IMR-90 (cell line): ENCODE measurements around the gene RAPGEF5. TPM values are rescaled to one million over a fixed set of nuclear protein-coding genes. Genes with fewer than 3 reads are reported as not detected.

ENCODE experiments used
- ATAC-seq: fragments of 200-7000 bp; cut with Tn5 transposase; 2 replicates; pipeline ENCODE4 v1.9.1; 2020; ENCODE audit warnings: low read depth, mild to moderate bottlenecking, moderate library complexity
- BruUV-seq: library from RNA; stranded (reverse); fragments of 400-500 nt; replicated peaks from 2 replicates; lab custom pipeline; 2021; lab: Mats Ljungman, UMichigan
- CTCF ChIA-PET: fragments of 300-600 bp; formaldehyde crosslinking; extraction: SDS; loops from one replicate; lab custom pipeline; 2021; ENCODE audit warnings: antibody characterized with exemption; lab: Yijun Ruan, JAX
- POLR2A ChIA-PET: fragments of 300-600 bp; sonication (Branson Sonifier 250); formaldehyde crosslinking; loops from one replicate; lab custom pipeline; 2022; ENCODE audit warnings: antibody characterized with exemption; ENCODE audit not compliant: unreplicated experiment; lab: Charles Lee
- DNase-seq: peaks from one replicate; pipeline ENCODE4 v3.0.0; 2013
- H2AFZ ChIP-seq: replicated peaks from 2 replicates; pipeline ENCODE3; 2013; ENCODE audit warnings: low read length, mild to moderate bottlenecking; ENCODE audit not compliant: poor library complexity
- H2AK5ac ChIP-seq: 2 replicates; pipeline ENCODE4 v1.6.1; 2013; ENCODE audit warnings: low read depth, low read length, inconsistent platforms
- H2AK9ac ChIP-seq: replicated peaks from 2 replicates; pipeline ENCODE3; 2013; ENCODE audit warnings: mild to moderate bottlenecking, low read depth, low read length, moderate library complexity; ENCODE audit not compliant: poor library complexity
- H2BK120ac ChIP-seq: 2 replicates; pipeline ENCODE4 v1.6.1; 2013; ENCODE audit warnings: low read depth, low read length, inconsistent platforms
- H2BK15ac ChIP-seq: 3 replicates; pipeline ENCODE4 v1.6.1; 2013; ENCODE audit warnings: low read depth, low read length, inconsistent platforms
- H2BK20ac ChIP-seq: 2 replicates; pipeline ENCODE4 v1.6.1; 2013; ENCODE audit warnings: low read depth, mild to moderate bottlenecking, inconsistent platforms, low read length, moderate library complexity
- H2BK5ac ChIP-seq: 2 replicates; pipeline ENCODE4 v1.6.1; 2013; ENCODE audit warnings: mild to moderate bottlenecking, low read depth, low read length, inconsistent platforms; ENCODE audit not compliant: poor library complexity, severe bottlenecking
- H3K14ac ChIP-seq: replicated peaks from 2 replicates; pipeline ENCODE4 v1.6.1; 2013; ENCODE audit warnings: low read depth, low read length, inconsistent platforms
- H3K18ac ChIP-seq: 2 replicates; pipeline ENCODE4 v1.6.1; 2013; ENCODE audit warnings: low read depth, low read length, control low read depth
- H3K23ac ChIP-seq: 2 replicates; pipeline ENCODE4 v1.6.1; 2013; ENCODE audit warnings: low read depth, low read length, inconsistent platforms
- H3K27ac ChIP-seq: 2 replicates; pipeline ENCODE4 v1.5.1; 2013; ENCODE audit warnings: mild to moderate bottlenecking, control low read depth, low read length; ENCODE audit not compliant: insufficient read depth
- H3K27me3 ChIP-seq: 2 replicates; pipeline ENCODE4 v1.6.1; 2013; ENCODE audit warnings: low read length; ENCODE audit not compliant: control insufficient read depth, insufficient read depth
- H3K36me3 ChIP-seq: 2 replicates; pipeline ENCODE4 v1.6.1; 2013; ENCODE audit warnings: low read length, mixed read lengths; ENCODE audit not compliant: control insufficient read depth, insufficient read depth
- H3K4ac ChIP-seq: 2 replicates; pipeline ENCODE4 v1.6.1; 2013; ENCODE audit warnings: low read depth, low read length, inconsistent platforms
- H3K4me1 ChIP-seq: 2 replicates; pipeline ENCODE4 v1.6.1; 2013; ENCODE audit warnings: low read length, mixed read lengths; ENCODE audit not compliant: control insufficient read depth, insufficient read depth
- H3K4me2 ChIP-seq: 2 replicates; pipeline ENCODE4 v1.6.1; 2013; ENCODE audit warnings: low read depth, mild to moderate bottlenecking, control low read depth, low read length, moderate library complexity
- H3K4me3 ChIP-seq: 2 replicates; pipeline ENCODE4 v1.5.1; 2013; ENCODE audit warnings: low read depth, mild to moderate bottlenecking, control low read depth, low read length, moderate library complexity; ENCODE audit not compliant: insufficient read depth
- H3K56ac ChIP-seq: 2 replicates; pipeline ENCODE4 v1.6.1; 2013; ENCODE audit warnings: low read length, inconsistent platforms; ENCODE audit not compliant: insufficient read depth; ENCODE audit errors: extremely low read depth
- H3K79me1 ChIP-seq, 2 experiments: 2 replicates each; pipeline ENCODE4 v1.6.1; 2013; ENCODE audit warnings: low read length in 2 of 2, inconsistent platforms in 1 of 2, low read depth in 1 of 2
- H3K9ac ChIP-seq: 2 replicates; pipeline ENCODE4 v1.6.1; 2013; ENCODE audit warnings: low read depth, low read length, control low read depth
- H3K9me1 ChIP-seq: 2 replicates; pipeline ENCODE4 v1.6.1; 2013; ENCODE audit warnings: low read length, inconsistent platforms; ENCODE audit not compliant: insufficient read depth
- H3K9me3 ChIP-seq: 2 replicates; pipeline ENCODE4 v1.6.1; 2013; ENCODE audit warnings: low read length; ENCODE audit not compliant: control insufficient read depth, insufficient read depth
- H4K20me1 ChIP-seq: 2 replicates; pipeline ENCODE4 v1.6.1; 2013; ENCODE audit warnings: low read length, inconsistent platforms; ENCODE audit not compliant: insufficient read depth
- H4K5ac ChIP-seq: 2 replicates; pipeline ENCODE4 v1.6.1; 2013; ENCODE audit warnings: mild to moderate bottlenecking, low read depth, low read length, control low read depth
- H4K8ac ChIP-seq, 2 experiments: 2 replicates each; pipeline ENCODE4 v1.6.1; 2013; ENCODE audit warnings: low read depth in 2 of 2, low read length in 2 of 2, control low read depth in 1 of 2, inconsistent platforms in 1 of 2
- H4K91ac ChIP-seq: 2 replicates; pipeline ENCODE4 v1.6.1; 2013; ENCODE audit warnings: low read depth, low read length, inconsistent platforms; ENCODE audit not compliant: insufficient read depth
- BHLHE40 ChIP-seq: fragments of 150-350 bp; IDR thresholded peaks from 2 replicates; pipeline ENCODE4 v1.6.1; 2016; ENCODE audit warnings: mild to moderate bottlenecking, low read depth, low read length
- CEBPB ChIP-seq: IDR thresholded peaks from 2 replicates; pipeline ENCODE4 v1.6.1; 2012; ENCODE audit warnings: low read depth, low read length, improper control_type of control experiment
- CHD1 ChIP-seq: IDR thresholded peaks from 2 replicates; pipeline ENCODE4 v1.6.1; 2012; ENCODE audit warnings: low read depth, low read length, improper control_type of control experiment
- CTCF ChIP-seq: conservative IDR thresholded peaks from 2 replicates; pipeline ENCODE4 v1.5.1; 2012; ENCODE audit warnings: mild to moderate bottlenecking, low read depth, low read length, improper control_type of control experiment
- ELK1 ChIP-seq: fragments of 150-350 bp; IDR thresholded peaks from 2 replicates; pipeline ENCODE4 v1.6.1; 2016; ENCODE audit warnings: low read depth, mild to moderate bottlenecking, low read length, moderate library complexity, borderline replicate concordance
- FOS ChIP-seq: fragments of 150-350 bp; IDR thresholded peaks from 2 replicates; pipeline ENCODE4 v1.6.1; 2016; ENCODE audit warnings: low read depth, low read length
- MAFK ChIP-seq: IDR thresholded peaks from 2 replicates; pipeline ENCODE4 v1.6.1; 2012; ENCODE audit warnings: low read depth, low read length, improper control_type of control experiment
- MAZ ChIP-seq: IDR thresholded peaks from 2 replicates; pipeline ENCODE4 v1.6.1; 2012; ENCODE audit warnings: low read depth, mild to moderate bottlenecking, low read length, improper control_type of control experiment, moderate library complexity, borderline replicate concordance
- MXI1 ChIP-seq: IDR thresholded peaks from 2 replicates; pipeline ENCODE4 v1.6.1; 2012; ENCODE audit warnings: low read depth, mild to moderate bottlenecking, low read length, moderate library complexity, borderline replicate concordance
- NFE2L2 ChIP-seq: fragments of 150-350 bp; IDR thresholded peaks from 2 replicates; pipeline ENCODE4 v1.6.1; 2016; ENCODE audit warnings: low read depth, mild to moderate bottlenecking, low read length
- POLR2A ChIP-seq: IDR thresholded peaks from 2 replicates; pipeline ENCODE4 v1.6.1; 2012; ENCODE audit warnings: mild to moderate bottlenecking, low read depth, low read length
- RAD21 ChIP-seq: IDR thresholded peaks from 2 replicates; pipeline ENCODE4 v1.6.1; 2012; ENCODE audit warnings: low read length, improper control_type of control experiment
- RCOR1 ChIP-seq: IDR thresholded peaks from 2 replicates; pipeline ENCODE4 v1.6.1; 2012; ENCODE audit warnings: mild to moderate bottlenecking, low read length, improper control_type of control experiment; ENCODE audit not compliant: insufficient replicate concordance
- RFX5 ChIP-seq: IDR thresholded peaks from 2 replicates; pipeline ENCODE4 v1.8.0; 2012; ENCODE audit warnings: low read depth, mild to moderate bottlenecking, low read length, moderate library complexity
- SMC3 ChIP-seq: fragments of 150-350 bp; IDR thresholded peaks from 2 replicates; pipeline ENCODE4 v1.6.1; 2016; ENCODE audit warnings: low read depth, mild to moderate bottlenecking, antibody characterized with exemption, low read length, moderate library complexity
- USF2 ChIP-seq: fragments of 150-350 bp; IDR thresholded peaks from 2 replicates; pipeline ENCODE4 v1.6.1; 2017; ENCODE audit warnings: mild to moderate bottlenecking, antibody characterized with exemption, low read length, low read depth
- WGBS, 2 experiments: methylation state at CpG; one replicate each; pipeline versions ENCODE4 v1.1.5 to v1.1.7; 2013; ENCODE audit warnings: missing lambda C conversion rate in 2 of 2; ENCODE audit not compliant: insufficient read length in 1 of 2; ENCODE audit errors: extremely low coverage in 2 of 2; 5-methylcytosine and 5-hydroxymethylcytosine counted together
- dilution Hi-C: fragments of 300-500 bp; cut with HindIII; formaldehyde crosslinking; loops from one replicate; pipeline ENCODE4 v1.14.3; 2018; ENCODE audit warnings: low sequenced_read_pairs; ENCODE audit not compliant: unreplicated experiment
- in situ Hi-C: fragments of 300-500 bp; cut with MboI; formaldehyde crosslinking; loops from 3 replicates; pipeline ENCODE4 v1.14.3; 2019; ENCODE audit warnings: low sequenced_read_pairs, inconsistent platforms, mixed read lengths
- intact Hi-C: fragments of 100-400 bp; cut with micrococcal nuclease; formaldehyde crosslinking; loops from 2 replicates; pipeline ENCODE4 v1.10.0; 2022
- polyA plus RNA-seq, 3 experiments: library from polyadenylated mRNA; depleted of rRNA; stranded (reverse); fragments of >200 nt; gene quantifications; 2 replicates each; pipeline ENCODE4 v1.2.3, GENCODE V29; 2012; ENCODE audit warnings: low replicate concordance in 1 of 3
- total RNA-seq: library from RNA; depleted of rRNA; stranded (reverse); fragments of >200 nt; gene quantifications from 2 replicates; pipeline ENCODE4 v1.2.3, GENCODE V29; 2012

RAPGEF5 gene
- total and polyA plus RNA-seq, 2 of the 4 experiments (the other 2 are of a cell fraction), result 0.05 to 0.18 TPM

GRCh38 chr7:22389892-22390291, 32.9 kb upstream of the RAPGEF5 start:
- CTCF ChIA-PET, result no interaction called here

More at GRCh38 chr7:22389892-22390291, 32.9 kb upstream of the RAPGEF5 start:
- no peak overlapping the region for H2AFZ ChIP-seq
- no peak overlapping the region for H3K4me2 ChIP-seq
- POLR2A ChIA-PET, result no interaction called here
- H3K23ac ChIP-seq, result no peak overlapping the region
- no peak overlapping the region for H2BK20ac ChIP-seq
- no peak overlapping the region for H4K8ac ChIP-seq
- no peak overlapping the region for H2AK5ac ChIP-seq
- intact Hi-C loops (no loop called here), dilution Hi-C loops (no loop called here), in situ Hi-C loops (no loop called here)
- H3K27me3 ChIP-seq, result no peaks in the 10 kb centered on the region
- H3K27ac ChIP-seq, result no peak overlapping the region
- H3K79me1 ChIP-seq, result no peaks in the 10 kb centered on the region
- no peak overlapping the region for H3K4ac ChIP-seq
- TF ChIP-seq BHLHE40, result no peak
- TF ChIP-seq RAD21, result no peak
- no peak for TF ChIP-seq RCOR1
- TF ChIP-seq CHD1, result no peak
- TF ChIP-seq MXI1, result no peak
- no peak for TF ChIP-seq ELK1
- no peak for TF ChIP-seq SMC3
- TF ChIP-seq RFX5, result no peak
- no peak for TF ChIP-seq NFE2L2
- TF ChIP-seq USF2, result no peak
- no peak for TF ChIP-seq CTCF
- no peak for TF ChIP-seq MAFK
- TF ChIP-seq CEBPB, result no peak
- TF ChIP-seq MAZ, result no peak
- TF ChIP-seq POLR2A, result no peak
- no peak for TF ChIP-seq FOS
- DNase-seq (no peak), ATAC-seq (no peak)
- no peak overlapping the region for H3K9ac ChIP-seq
- H2BK5ac ChIP-seq, result no peak overlapping the region
- no peak overlapping the region for H3K14ac ChIP-seq
- H3K4me3 ChIP-seq, result no peak overlapping the region
- no peaks in the 10 kb centered on the region; the same call in 1 of the 2 replicates for H3K9me1 ChIP-seq
- H2AK9ac ChIP-seq, result no peak overlapping the region
- H3K9me3 ChIP-seq, result no peaks in the 10 kb centered on the region
- no peak overlapping the region for H3K56ac ChIP-seq
- no peaks in the 10 kb centered on the region for H4K20me1 ChIP-seq
- H2BK120ac ChIP-seq, result no peak overlapping the region
- no CpG with 5 or more reads among the region's 2 CpGs for WGBS, 2 experiments
- H2BK15ac ChIP-seq, result no peak overlapping the region
- no peak overlapping the region for H3K18ac ChIP-seq
- H3K4me1 ChIP-seq, result no peaks in the 10 kb centered on the region
- H4K91ac ChIP-seq, result no peak overlapping the region
- BruUV-seq, result no TSS peak
- no peak overlapping the region for H4K5ac ChIP-seq
- no peaks in the 10 kb centered on the region for H3K36me3 ChIP-seq
